ENCODE data around the gene SENP5. TPM values are rescaled to one million over a fixed set of nuclear protein-coding genes. Genes with fewer than 3 reads are reported as not detected.

The SENP5 gene, protein sequence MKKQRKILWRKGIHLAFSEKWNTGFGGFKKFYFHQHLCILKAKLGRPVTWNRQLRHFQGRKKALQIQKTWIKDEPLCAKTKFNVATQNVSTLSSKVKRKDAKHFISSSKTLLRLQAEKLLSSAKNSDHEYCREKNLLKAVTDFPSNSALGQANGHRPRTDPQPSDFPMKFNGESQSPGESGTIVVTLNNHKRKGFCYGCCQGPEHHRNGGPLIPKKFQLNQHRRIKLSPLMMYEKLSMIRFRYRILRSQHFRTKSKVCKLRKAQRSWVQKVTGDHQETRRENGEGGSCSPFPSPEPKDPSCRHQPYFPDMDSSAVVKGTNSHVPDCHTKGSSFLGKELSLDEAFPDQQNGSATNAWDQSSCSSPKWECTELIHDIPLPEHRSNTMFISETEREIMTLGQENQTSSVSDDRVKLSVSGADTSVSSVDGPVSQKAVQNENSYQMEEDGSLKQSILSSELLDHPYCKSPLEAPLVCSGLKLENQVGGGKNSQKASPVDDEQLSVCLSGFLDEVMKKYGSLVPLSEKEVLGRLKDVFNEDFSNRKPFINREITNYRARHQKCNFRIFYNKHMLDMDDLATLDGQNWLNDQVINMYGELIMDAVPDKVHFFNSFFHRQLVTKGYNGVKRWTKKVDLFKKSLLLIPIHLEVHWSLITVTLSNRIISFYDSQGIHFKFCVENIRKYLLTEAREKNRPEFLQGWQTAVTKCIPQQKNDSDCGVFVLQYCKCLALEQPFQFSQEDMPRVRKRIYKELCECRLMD
- 42.7 and 44.0 TPM in 2 replicates for total RNA-seq

GRCh38 chr3:196867507-196868296 is at the start of gene SENP5:
Gene SENP5, plus strand, starts transcription at chr3:196867920. Its CDS starts 17,262 bp downstream, at chr3:196885182.

GRCh38 chr3:196942226-196942914 is 74.7 kb downstream of the SENP5 start, which contains the start of gene NCBP2:
Gene NCBP2, minus strand, starts transcription at chr3:196942528. Its CDS starts 25 bp downstream, at chr3:196942503.

GRCh38 chr3:196968233-196969133 is 100.8 kb downstream of the SENP5 start, which contains the start of gene PIGZ:
Gene PIGZ, minus strand, starts transcription at chr3:196968833. Its CDS starts 16,802 bp downstream, at chr3:196952031.

Other genes starting within 250 kb of the SENP5 start
- gene NRROS, start 228.2 kb upstream of the SENP5 start, total RNA-seq = 1.0 and 5.0 TPM in 2 replicates
- gene CEP19, start 155.7 kb upstream of the SENP5 start, total RNA-seq = 2.6 and 4.0 TPM in 2 replicates
- gene PIGX, start 155.5 kb upstream of the SENP5 start, total RNA-seq = 21.7 and 23.5 TPM in 2 replicates
- gene PAK2, start 128.1 kb upstream of the SENP5 start, total RNA-seq = 92.9 and 114 TPM in 2 replicates
- 70.1 and 79.8 TPM in 2 replicates for gene NCBP2, start 74.6 kb downstream of the SENP5 start, total RNA-seq
- 3.4 TPM in 2 replicates for gene PIGZ, start 100.9 kb downstream of the SENP5 start, total RNA-seq
- gene MELTF, start 161.9 kb downstream of the SENP5 start, total RNA-seq = 11.1 and 19.6 TPM in 2 replicates